ENCODE results near the gene TPO. TPM values are rescaled to one million over a fixed set of nuclear protein-coding genes. Genes with fewer than 3 reads are reported as not detected.

TPO gene
- total RNA-seq, 1 experiment from 2014 or later = not detected

DNA sequence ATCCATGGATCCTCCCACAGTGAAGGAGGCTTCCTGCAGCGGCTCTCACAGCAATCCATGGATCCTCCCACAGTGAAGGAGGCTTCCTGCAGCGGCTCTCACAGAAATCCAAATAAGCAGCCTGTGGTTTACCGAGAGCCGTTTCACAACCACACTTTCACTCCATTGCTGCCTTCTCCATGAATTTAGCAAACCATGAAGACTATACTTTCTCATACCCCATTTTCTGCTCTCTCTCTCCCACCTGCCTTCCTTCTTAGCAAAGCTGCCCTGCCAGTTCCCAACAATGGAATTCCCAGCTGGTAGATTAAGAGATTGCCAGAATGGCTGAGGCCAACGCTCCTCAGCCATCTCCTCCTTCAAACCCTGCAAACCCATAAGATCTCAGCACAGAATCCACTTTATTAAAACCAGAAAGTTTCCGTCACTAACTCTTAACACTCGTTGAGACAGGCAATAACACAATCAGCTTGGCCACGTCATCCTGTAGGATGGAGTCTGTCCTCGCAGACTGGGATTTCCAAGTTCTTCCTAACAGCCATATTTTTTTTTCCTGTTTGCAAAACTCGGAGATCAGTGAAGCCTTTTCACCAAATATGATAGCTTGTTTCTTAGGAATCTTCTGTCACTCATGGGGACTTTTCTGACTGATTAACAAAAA, 168.8 kb downstream of the TPO start:
- CTCF ChIA-PET = no interaction called here
- BruUV-seq (replicated peaks) = no TSS peak
- DNase-seq (ENCODE audit: low read depth, low spot score) = no peak

DNA sequence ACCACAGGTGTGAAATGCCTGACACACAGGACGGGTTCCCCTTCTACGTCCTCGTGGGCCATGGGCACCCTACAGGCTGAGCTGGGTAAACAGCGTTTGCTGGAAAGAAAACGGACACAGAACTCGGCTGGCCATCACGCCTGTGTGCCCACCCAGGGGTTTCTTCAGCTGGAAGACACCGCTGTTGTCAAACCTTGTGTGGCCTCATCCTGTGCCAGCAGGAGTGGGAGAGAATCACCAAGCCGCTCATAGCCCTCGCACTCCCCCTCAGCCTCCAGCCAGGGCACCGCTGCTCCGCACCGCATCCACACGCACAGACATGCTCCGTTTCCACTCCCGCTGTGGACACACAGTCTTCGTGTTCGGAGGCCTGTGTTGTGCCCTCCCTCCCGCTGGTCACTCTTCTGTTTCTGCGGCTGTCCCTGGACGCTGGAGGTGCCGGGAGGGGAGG, 169.7 kb downstream of the TPO start:
- BruUV-seq (replicated peaks) = no TSS peak
- intact Hi-C loops (cut with micrococcal nuclease; ENCODE audit: unreplicated experiment) (no loop called here), in situ Hi-C loops (cut with HindIII; ENCODE audit: low pct_unique_long_range_greater_than_20kb, low sequenced_read_pairs) (no loop called here)
- no peak for TF ChIP-seq SIN3A (IDR thresholded peaks at IDR 0.05; ENCODE audit: borderline replicate concordance, insufficient read depth, low read depth, low read length)
- TF ChIP-seq TCF7L2 (IDR thresholded peaks at IDR 0.05; ENCODE audit: low read depth, low read length) = no peak
- TF ChIP-seq, protein P1, sequence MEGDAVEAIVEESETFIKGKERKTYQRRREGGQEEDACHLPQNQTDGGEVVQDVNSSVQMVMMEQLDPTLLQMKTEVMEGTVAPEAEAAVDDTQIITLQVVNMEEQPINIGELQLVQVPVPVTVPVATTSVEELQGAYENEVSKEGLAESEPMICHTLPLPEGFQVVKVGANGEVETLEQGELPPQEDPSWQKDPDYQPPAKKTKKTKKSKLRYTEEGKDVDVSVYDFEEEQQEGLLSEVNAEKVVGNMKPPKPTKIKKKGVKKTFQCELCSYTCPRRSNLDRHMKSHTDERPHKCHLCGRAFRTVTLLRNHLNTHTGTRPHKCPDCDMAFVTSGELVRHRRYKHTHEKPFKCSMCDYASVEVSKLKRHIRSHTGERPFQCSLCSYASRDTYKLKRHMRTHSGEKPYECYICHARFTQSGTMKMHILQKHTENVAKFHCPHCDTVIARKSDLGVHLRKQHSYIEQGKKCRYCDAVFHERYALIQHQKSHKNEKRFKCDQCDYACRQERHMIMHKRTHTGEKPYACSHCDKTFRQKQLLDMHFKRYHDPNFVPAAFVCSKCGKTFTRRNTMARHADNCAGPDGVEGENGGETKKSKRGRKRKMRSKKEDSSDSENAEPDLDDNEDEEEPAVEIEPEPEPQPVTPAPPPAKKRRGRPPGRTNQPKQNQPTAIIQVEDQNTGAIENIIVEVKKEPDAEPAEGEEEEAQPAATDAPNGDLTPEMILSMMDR (IDR thresholded peaks at IDR 0.05) = no peak
- no peak for TF ChIP-seq POLR2AphosphoS5 (IDR thresholded peaks at IDR 0.05; ENCODE audit: low read depth, low read length)
- TF ChIP-seq, protein P2, sequence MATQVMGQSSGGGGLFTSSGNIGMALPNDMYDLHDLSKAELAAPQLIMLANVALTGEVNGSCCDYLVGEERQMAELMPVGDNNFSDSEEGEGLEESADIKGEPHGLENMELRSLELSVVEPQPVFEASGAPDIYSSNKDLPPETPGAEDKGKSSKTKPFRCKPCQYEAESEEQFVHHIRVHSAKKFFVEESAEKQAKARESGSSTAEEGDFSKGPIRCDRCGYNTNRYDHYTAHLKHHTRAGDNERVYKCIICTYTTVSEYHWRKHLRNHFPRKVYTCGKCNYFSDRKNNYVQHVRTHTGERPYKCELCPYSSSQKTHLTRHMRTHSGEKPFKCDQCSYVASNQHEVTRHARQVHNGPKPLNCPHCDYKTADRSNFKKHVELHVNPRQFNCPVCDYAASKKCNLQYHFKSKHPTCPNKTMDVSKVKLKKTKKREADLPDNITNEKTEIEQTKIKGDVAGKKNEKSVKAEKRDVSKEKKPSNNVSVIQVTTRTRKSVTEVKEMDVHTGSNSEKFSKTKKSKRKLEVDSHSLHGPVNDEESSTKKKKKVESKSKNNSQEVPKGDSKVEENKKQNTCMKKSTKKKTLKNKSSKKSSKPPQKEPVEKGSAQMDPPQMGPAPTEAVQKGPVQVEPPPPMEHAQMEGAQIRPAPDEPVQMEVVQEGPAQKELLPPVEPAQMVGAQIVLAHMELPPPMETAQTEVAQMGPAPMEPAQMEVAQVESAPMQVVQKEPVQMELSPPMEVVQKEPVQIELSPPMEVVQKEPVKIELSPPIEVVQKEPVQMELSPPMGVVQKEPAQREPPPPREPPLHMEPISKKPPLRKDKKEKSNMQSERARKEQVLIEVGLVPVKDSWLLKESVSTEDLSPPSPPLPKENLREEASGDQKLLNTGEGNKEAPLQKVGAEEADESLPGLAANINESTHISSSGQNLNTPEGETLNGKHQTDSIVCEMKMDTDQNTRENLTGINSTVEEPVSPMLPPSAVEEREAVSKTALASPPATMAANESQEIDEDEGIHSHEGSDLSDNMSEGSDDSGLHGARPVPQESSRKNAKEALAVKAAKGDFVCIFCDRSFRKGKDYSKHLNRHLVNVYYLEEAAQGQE (IDR thresholded peaks at IDR 0.05; ENCODE audit: insufficient read depth in 1 of 2, low read depth in 2 of 2, low read length in 1 of 2) = no peak
- ATAC-seq (no peak), DNase-seq (ENCODE audit: low read depth, low spot score) (no peak)
- ChIA-PET CTCF (no interaction called here), POLR2A (no interaction called here)
- Histone ChIP-seq H3K27me3 (ENCODE audit: control insufficient read depth, insufficient read depth, low read length) (no peaks in the 10 kb centered on the region), H3K4me1 (ENCODE audit: control insufficient read depth, insufficient read depth, low read length) (peaks cover 11% of the 10 kb centered on the region), H3K9me3 (ENCODE audit: control insufficient read depth, insufficient read depth, low read depth, low read length) (no peaks in the 10 kb centered on the region), H3K4me3 (ENCODE audit: low read depth in 2 of 2, low read length in 2 of 2) (no peak overlapping the region), H3K27ac (ENCODE audit: low read length) (peak overlapping the region; percentile 62; the same call in 1 of the 2 replicates), H3K36me3 (ENCODE audit: control insufficient read depth, insufficient read depth, low read length) (no peaks in the 10 kb centered on the region)

More for the DNA sequence above, 168.8 kb downstream of the TPO start:
- POLR2A ChIA-PET = interaction anchor here (0.6 kb wide), 1 partner anchor 150 kb away, joined by 3 read pairs; no protein-coding TSS in a partner anchor
- in situ Hi-C loops (cut with HindIII; ENCODE audit: low pct_unique_long_range_greater_than_20kb, low sequenced_read_pairs) = no loop called here
- Histone ChIP-seq H3K27ac (ENCODE audit: low read length) (peak overlapping the region; percentile 42; the same call in 1 of the 2 replicates), H3K4me3 (ENCODE audit: low read depth in 2 of 2, low read length in 2 of 2) (no peak overlapping the region), H3K36me3 (ENCODE audit: control insufficient read depth, insufficient read depth, low read length) (no peaks in the 10 kb centered on the region), H3K27me3 (ENCODE audit: control insufficient read depth, insufficient read depth, low read length) (no peaks in the 10 kb centered on the region), H3K9me3 (ENCODE audit: control insufficient read depth, insufficient read depth, low read depth, low read length) (no peaks in the 10 kb centered on the region), H3K4me1 (ENCODE audit: control insufficient read depth, insufficient read depth, low read length) (peaks cover 8% of the 10 kb centered on the region)
- TF ChIP-seq POLR2AphosphoS5 (IDR thresholded peaks at IDR 0.05; ENCODE audit: low read depth, low read length) = no peak
- TF ChIP-seq TCF7L2 (IDR thresholded peaks at IDR 0.05; ENCODE audit: low read depth, low read length) = no peak
- TF ChIP-seq, protein P1 (IDR thresholded peaks at IDR 0.05) = no peak
- TF ChIP-seq, protein P2 (IDR thresholded peaks at IDR 0.05; ENCODE audit: insufficient read depth in 1 of 2, low read depth in 2 of 2, low read length in 1 of 2) = no peak
- no peak for TF ChIP-seq SIN3A (IDR thresholded peaks at IDR 0.05; ENCODE audit: borderline replicate concordance, insufficient read depth, low read depth, low read length)
- ATAC-seq = no peak
- intact Hi-C loops (cut with micrococcal nuclease; ENCODE audit: unreplicated experiment) = no loop called here

Measured in Panc1 (cell line).